Adipocyte (in vitro differentiated cells): ENCODE results near the gene TFAP2D.

ENCODE experiments used
- DNase-seq: peaks from one replicate; pipeline ENCODE4 v3.0.0-alpha.2; 2015; ENCODE audit warnings: low read depth
- H3K27me3 ChIP-seq: replicated peaks from 2 replicates; pipeline ENCODE4 v1.7.0; 2013; ENCODE audit warnings: mild to moderate bottlenecking, low read length, moderate library complexity; ENCODE audit not compliant: control insufficient read depth, insufficient read depth
- H3K36me3 ChIP-seq: 2 replicates; pipeline ENCODE4 v1.7.0; 2013; ENCODE audit warnings: low read length, mild to moderate bottlenecking, moderate library complexity; ENCODE audit not compliant: control insufficient read depth, insufficient read depth, severe bottlenecking
- H3K4me1 ChIP-seq: 2 replicates; pipeline ENCODE4 v1.7.0; 2013; ENCODE audit warnings: mild to moderate bottlenecking, low read length, moderate library complexity; ENCODE audit not compliant: control insufficient read depth, insufficient read depth
- H3K4me3 ChIP-seq: 2 replicates; pipeline ENCODE4 v1.7.0; 2013; ENCODE audit warnings: mild to moderate bottlenecking, low read length, moderate library complexity
- H3K9ac ChIP-seq: 2 replicates; pipeline ENCODE4 v1.7.0; 2013; ENCODE audit warnings: mild to moderate bottlenecking, low read length, moderate library complexity
- H3K9me3 ChIP-seq: 2 replicates; pipeline ENCODE4 v1.7.0; 2013; ENCODE audit warnings: mild to moderate bottlenecking, low read length, moderate library complexity; ENCODE audit not compliant: control insufficient read depth

TFAP2D gene

DNA sequence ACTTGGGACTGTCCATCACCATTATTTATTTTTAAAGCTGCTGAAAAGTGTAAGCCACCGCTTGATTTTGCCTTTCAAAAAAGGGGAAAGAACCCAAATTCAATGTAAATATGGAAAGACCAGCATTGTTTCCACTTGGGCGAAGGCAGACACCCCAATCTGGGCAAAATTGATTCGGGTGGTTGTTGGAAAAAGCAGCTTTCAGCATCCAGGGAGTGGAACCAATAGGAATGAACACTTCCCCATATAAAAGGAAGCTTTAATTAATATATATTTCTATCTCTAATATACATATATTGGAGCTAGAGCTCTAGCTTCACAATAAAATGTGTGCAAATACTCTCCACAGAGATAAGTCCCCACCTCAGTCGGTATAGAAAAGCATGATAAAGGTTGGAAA is at the start of gene TFAP2D:
Gene TFAP2D, plus strand, starts transcription at position 301 of the 400 bp plus-strand sequence. CDS start 530 bp downstream, outside the sequence.
- H3K4me3 ChIP-seq, result no peak within 1 kb of the TSS
- H3K9ac ChIP-seq, result no peak within 1 kb of the TSS
- peaks cover 62% of the 10 kb centered on the region for H3K27me3 ChIP-seq
- H3K9me3 ChIP-seq, result no peaks in the 10 kb centered on the region
- H3K36me3 ChIP-seq, result no peaks in the 10 kb centered on the region
- no peak for DNase-seq
- H3K4me1 ChIP-seq, result peaks cover 14% of the 10 kb centered on the region

DNA sequence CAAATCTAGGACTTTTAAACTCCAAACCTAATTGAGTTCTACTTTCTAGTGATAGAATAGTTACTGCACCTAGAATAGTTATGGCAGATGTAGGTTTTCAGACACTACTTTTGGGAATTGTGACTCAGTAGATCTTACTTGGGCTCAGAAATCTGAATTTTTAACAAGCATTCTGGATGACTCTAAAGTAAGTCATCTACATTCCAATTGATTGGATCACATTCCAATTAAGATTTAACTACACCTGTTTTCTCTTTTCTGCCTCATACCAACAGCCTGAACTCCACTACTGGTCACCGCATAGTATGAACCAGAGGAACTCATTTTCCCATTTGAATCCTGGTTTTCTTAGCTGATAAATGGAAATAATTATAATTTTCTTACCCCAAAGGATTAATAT is 49.5 kb upstream of the TFAP2D start:
- Histone ChIP-seq H3K36me3 (no peaks in the 10 kb centered on the region), H3K27me3 (no peaks in the 10 kb centered on the region), H3K9me3 (no peaks in the 10 kb centered on the region), H3K4me1 (no peaks in the 10 kb centered on the region), H3K4me3 (no peak overlapping the region), H3K9ac (no peak overlapping the region)
- DNase-seq, result no peak

- Histone ChIP-seq H3K36me3 (no peaks in the 10 kb centered on the region), H3K4me3 (no peak overlapping the region), H3K27me3 (no peaks in the 10 kb centered on the region), H3K4me1 (no peaks in the 10 kb centered on the region), H3K9me3 (no peaks in the 10 kb centered on the region), H3K9ac (no peak overlapping the region)
- DNase-seq, result no peak
These were observed 47.2 kb upstream of the TFAP2D start for GRCh38 chr6:50666089-50666488.

DNA sequence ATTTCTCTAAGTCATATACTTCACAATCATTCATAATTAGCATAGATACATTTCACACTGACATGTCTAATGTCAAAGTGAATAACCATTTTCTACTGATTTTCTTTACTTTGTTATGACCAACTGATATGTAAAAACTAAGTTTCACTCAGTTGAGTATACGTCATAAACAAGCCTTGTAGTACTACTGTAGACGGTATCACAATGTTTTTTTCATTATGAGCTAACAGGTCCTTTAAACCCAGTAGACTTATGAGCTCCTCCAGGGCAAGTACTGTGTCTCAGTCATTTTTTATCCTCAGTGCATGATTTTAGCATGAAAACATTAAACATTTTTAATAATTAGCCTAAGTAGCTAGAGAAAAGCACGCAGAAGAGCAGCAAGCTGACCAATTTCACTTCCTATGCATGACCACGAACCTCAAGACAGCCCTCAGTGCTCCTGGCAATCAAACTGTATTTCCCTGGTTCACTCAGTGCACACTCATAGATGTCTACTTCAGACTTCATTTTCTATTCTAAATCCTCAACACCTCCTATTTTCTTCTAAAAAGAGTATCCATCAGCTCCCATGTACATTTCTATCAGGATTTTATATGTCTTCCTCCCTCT is 32.0 kb upstream of the TFAP2D start:
- H3K9ac ChIP-seq, result no peak overlapping the region
- H3K36me3 ChIP-seq, result no peaks in the 10 kb centered on the region
- H3K4me1 ChIP-seq, result no peaks in the 10 kb centered on the region
- no peaks in the 10 kb centered on the region for H3K27me3 ChIP-seq
- no peak for DNase-seq
- no peak overlapping the region for H3K4me3 ChIP-seq
- no peaks in the 10 kb centered on the region for H3K9me3 ChIP-seq

DNA sequence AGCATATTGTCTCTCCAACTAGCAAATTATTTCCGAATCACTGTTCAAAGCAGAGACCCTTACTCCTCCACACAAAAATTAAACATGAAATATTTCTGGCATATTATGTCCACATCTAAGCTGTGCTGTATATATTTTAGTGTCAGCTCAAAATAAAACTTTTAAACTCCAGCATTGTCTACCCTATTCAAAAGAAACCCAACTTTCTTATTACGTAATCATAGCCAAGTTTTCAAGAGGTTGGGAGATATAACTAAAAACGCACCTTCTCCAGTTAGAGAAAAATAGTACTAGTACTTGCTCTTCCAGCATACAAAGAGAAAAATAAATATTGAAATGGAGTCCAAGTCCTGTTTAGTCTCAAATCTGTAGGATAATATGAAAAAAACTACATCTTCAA is 24.1 kb upstream of the TFAP2D start:
- Histone ChIP-seq H3K4me3 (no peak overlapping the region), H3K27me3 (no peaks in the 10 kb centered on the region)

GRCh38 chr6:50691814-50692495 is 21.4 kb upstream of the TFAP2D start:
- DNase-seq, result no peak
- Histone ChIP-seq H3K4me3 (no peak overlapping the region), H3K27me3 (no peaks in the 10 kb centered on the region), H3K4me1 (no peaks in the 10 kb centered on the region), H3K36me3 (no peaks in the 10 kb centered on the region), H3K9me3 (no peaks in the 10 kb centered on the region), H3K9ac (no peak overlapping the region)

More for the DNA sequence above, 24.1 kb upstream of the TFAP2D start:
- DNase-seq, result no peak
- Histone ChIP-seq H3K9me3 (no peaks in the 10 kb centered on the region), H3K4me1 (no peaks in the 10 kb centered on the region), H3K9ac (no peak overlapping the region), H3K36me3 (no peaks in the 10 kb centered on the region)

- Histone ChIP-seq H3K4me3 (no peak overlapping the region), H3K9me3 (no peaks in the 10 kb centered on the region), H3K27me3 (no peaks in the 10 kb centered on the region)
These were observed 14.8 kb upstream of the TFAP2D start for GRCh38 chr6:50698546-50698945.

DNA sequence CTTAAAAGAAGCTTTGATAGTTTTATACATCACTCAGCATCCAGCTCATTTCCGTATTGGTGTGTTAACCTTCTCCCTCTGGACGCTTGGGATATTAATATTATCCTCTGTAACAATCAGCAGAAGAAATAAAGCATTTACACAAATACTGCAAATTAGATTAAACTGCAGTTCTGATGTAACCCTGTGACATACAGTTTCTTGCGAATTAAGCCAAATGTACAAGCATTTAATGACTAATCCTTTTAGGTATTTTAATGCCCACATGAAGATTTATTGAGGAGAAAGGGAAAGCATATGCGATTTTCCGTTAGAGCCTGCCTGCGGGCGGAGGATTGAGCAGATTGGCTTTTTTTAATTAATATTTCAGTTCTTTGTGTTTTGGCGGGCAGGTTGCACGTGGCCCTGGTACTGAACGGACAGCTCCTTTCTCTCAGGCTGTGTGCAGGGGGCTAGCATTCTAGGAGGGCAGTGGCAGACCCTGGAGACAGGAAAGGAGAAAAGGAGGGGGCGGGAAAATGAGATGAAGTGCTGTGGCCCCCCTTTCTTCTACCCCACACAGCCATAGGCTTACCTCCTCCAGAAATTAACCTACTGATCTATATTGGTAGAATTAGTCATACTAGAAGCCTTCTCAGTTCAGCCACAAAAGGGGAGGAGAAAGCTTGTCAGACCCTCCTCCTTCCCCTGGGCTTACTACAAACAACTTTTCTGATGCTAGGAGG is 14.1 kb upstream of the TFAP2D start:
- no peaks in the 10 kb centered on the region for H3K9me3 ChIP-seq
- H3K27me3 ChIP-seq, result no peaks in the 10 kb centered on the region
- H3K9ac ChIP-seq, result no peak overlapping the region
- no peaks in the 10 kb centered on the region for H3K4me1 ChIP-seq
- DNase-seq, result no peak
- no peak overlapping the region for H3K4me3 ChIP-seq
- H3K36me3 ChIP-seq, result no peaks in the 10 kb centered on the region

More at GRCh38 chr6:50698546-50698945, 14.8 kb upstream of the TFAP2D start:
- Histone ChIP-seq H3K9ac (no peak overlapping the region), H3K4me1 (no peaks in the 10 kb centered on the region), H3K36me3 (no peaks in the 10 kb centered on the region)
- no peak for DNase-seq

DNA sequence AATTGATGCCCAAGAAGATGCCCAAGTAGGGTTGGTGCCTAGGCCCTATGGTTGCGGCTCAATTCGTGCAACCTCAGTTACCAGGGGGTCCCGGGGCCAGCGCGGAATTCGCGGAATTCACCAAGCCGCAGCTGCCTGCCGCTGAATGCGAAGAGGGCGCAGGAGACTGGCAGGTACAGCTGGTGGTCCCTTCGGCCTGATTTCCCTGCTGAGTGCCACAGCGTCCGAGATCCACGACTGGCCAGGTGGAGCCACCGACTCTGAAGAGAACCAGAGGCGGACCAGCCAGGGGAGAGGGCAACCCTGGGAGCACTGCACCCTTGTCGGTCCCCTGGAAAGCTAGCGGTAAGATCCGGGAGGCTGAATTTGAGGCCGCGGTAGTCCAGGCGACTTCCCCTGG is 6.8 kb upstream of the TFAP2D start:
- Histone ChIP-seq H3K4me1 (peaks cover 14% of the 10 kb centered on the region), H3K36me3 (no peaks in the 10 kb centered on the region), H3K27me3 (peaks cover 39% of the 10 kb centered on the region), H3K4me3 (no peak overlapping the region), H3K9ac (no peak overlapping the region), H3K9me3 (no peaks in the 10 kb centered on the region)
- DNase-seq, result no peak

DNA sequence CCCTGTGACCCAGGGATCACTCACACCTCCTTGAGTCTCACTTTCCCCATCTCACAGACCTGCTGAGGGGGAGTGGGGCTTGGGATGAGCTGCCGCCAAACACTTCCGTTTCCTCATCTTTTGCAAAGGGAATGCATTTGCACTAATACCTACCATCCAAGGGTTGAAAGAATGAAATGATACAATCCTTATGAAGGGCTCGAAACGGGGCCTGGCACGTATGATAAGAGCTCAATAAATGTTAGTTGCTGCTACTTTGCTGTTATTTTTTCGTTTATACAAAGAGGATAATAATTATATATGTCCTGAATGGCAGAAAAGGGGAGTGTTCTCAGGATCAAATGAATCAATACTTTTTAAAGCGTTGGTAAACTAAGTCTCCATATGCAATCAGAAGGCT is 6.1 kb upstream of the TFAP2D start:
- no peaks in the 10 kb centered on the region for H3K36me3 ChIP-seq
- H3K4me3 ChIP-seq, result peak overlapping the region; percentile 43
- no peak for DNase-seq
- H3K4me1 ChIP-seq, result peaks cover 14% of the 10 kb centered on the region
- H3K9ac ChIP-seq, result no peak overlapping the region
- H3K9me3 ChIP-seq, result no peaks in the 10 kb centered on the region
- peaks cover 43% of the 10 kb centered on the region for H3K27me3 ChIP-seq

- DNase-seq, result no peak
- H3K4me3 ChIP-seq, result peak overlapping the region; percentile 43
- peaks cover 14% of the 10 kb centered on the region for H3K4me1 ChIP-seq
- H3K36me3 ChIP-seq, result no peaks in the 10 kb centered on the region
- H3K27me3 ChIP-seq, result peaks cover 48% of the 10 kb centered on the region
- H3K9me3 ChIP-seq, result no peaks in the 10 kb centered on the region
- H3K9ac ChIP-seq, result no peak overlapping the region
These were observed 5.5 kb upstream of the TFAP2D start for GRCh38 chr6:50707652-50708300.
